Measurements from ENCODE around the gene GAGE10. TPM values are rescaled to one million over a fixed set of nuclear protein-coding genes. Genes with fewer than 3 reads are reported as not detected.

The GAGE10 gene
- total RNA-seq, 1 donor from 2014 or later: not detected

DNA sequence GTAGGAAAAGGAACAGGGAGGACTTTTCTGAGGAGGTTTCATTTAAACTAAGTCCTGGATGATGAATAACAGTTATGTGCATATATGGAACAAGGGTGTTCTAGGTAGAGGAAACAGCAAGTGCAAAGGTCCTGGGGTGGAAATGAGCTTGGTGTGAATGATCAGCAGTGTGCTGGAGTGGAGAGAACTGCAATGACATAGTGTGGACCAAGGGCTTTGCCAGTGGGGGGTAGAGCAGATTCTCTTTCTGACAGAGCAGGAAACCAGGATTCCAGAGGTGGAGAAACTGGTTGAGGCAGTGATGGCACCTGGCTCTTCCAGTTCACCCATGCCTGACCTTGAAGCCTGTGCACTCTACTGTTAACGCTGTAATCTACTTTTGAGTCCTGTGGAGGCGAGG is 32.1 kb upstream of the GAGE10 start:
- Histone ChIP-seq H3K4me2 (peak overlapping the region; percentile 76), H3K27me3 (no peaks in the 10 kb centered on the region), H3K9ac (no peak overlapping the region), H3K4me3 (peak overlapping the region; percentile 62), H3K79me2 (ENCODE audit: low read depth) (peaks cover 47% of the 10 kb centered on the region), H3K27ac (no peak overlapping the region), H4K20me1 (ENCODE audit: low read depth) (peaks cover 29% of the 10 kb centered on the region), H3K4me1 (peaks cover 7% of the 10 kb centered on the region), H2AFZ (replicated peaks) (no peak overlapping the region), H3K36me3 (no peaks in the 10 kb centered on the region), H3F3A (ENCODE audit: low read depth) (peaks cover 7% of the 10 kb centered on the region), H3K9me3 (ENCODE audit: low read depth) (no peaks in the 10 kb centered on the region)
- peaks cover 4% of the 10 kb centered on the region for H3K9me3 Mint-ChIP-seq
- peaks cover 17% of the 10 kb centered on the region for H3K4me1 Mint-ChIP-seq
- H3K36me3 Mint-ChIP-seq: peaks cover 4% of the 10 kb centered on the region
- peak overlapping the region; percentile 79 for H3K4me3 Mint-ChIP-seq
- H3K27ac Mint-ChIP-seq: peak overlapping the region; percentile 54
- no peak for DNase-seq (ENCODE audit: low spot score)
- TF ChIP-seq EZH2phosphoT487 (IDR thresholded peaks at IDR 0.05) (no peak), CTCF (IDR thresholded peaks at IDR 0.05) (no peak), EZH2 (IDR thresholded peaks at IDR 0.05) (no peak)
- H3K27me3 Mint-ChIP-seq (ENCODE audit: insufficient read depth, low read depth): peaks cover 13% of the 10 kb centered on the region

- Histone ChIP-seq H3F3A (ENCODE audit: low read depth) (peaks cover 7% of the 10 kb centered on the region), H3K36me3 (no peaks in the 10 kb centered on the region), H3K9me3 (ENCODE audit: low read depth) (no peaks in the 10 kb centered on the region), H4K20me1 (ENCODE audit: low read depth) (peaks cover 35% of the 10 kb centered on the region), H3K4me3 (no peak overlapping the region), H2AFZ (replicated peaks) (no peak overlapping the region), H3K4me2 (peak overlapping the region; percentile 76), H3K27ac (no peak overlapping the region), H3K27me3 (no peaks in the 10 kb centered on the region), H3K9ac (no peak overlapping the region), H3K4me1 (peaks cover 7% of the 10 kb centered on the region), H3K79me2 (ENCODE audit: low read depth) (peaks cover 50% of the 10 kb centered on the region)
- Mint-ChIP-seq H3K4me1 (peaks cover 17% of the 10 kb centered on the region), H3K4me3 (no peak overlapping the region), H3K27ac (no peak overlapping the region), H3K27me3 (ENCODE audit: insufficient read depth, low read depth) (peaks cover 9% of the 10 kb centered on the region), H3K9me3 (peaks cover 4% of the 10 kb centered on the region), H3K36me3 (peaks cover 4% of the 10 kb centered on the region)
- no peak for DNase-seq (ENCODE audit: low spot score)
- no peak for TF ChIP-seq CTCF (IDR thresholded peaks at IDR 0.05)
These were observed 31.0 kb upstream of the GAGE10 start for GRCh38 chrX:49272421-49272820.

- Histone ChIP-seq H3K4me2 (no peak overlapping the region), H3F3A (ENCODE audit: low read depth) (peaks cover 6% of the 10 kb centered on the region), H3K79me2 (ENCODE audit: low read depth) (peaks cover 50% of the 10 kb centered on the region), H3K9ac (no peak overlapping the region), H3K36me3 (no peaks in the 10 kb centered on the region), H4K20me1 (ENCODE audit: low read depth) (peaks cover 35% of the 10 kb centered on the region), H3K27me3 (no peaks in the 10 kb centered on the region), H3K27ac (no peak overlapping the region), H2AFZ (replicated peaks) (no peak overlapping the region), H3K4me3 (no peak overlapping the region), H3K9me3 (ENCODE audit: low read depth) (no peaks in the 10 kb centered on the region), H3K4me1 (peaks cover 7% of the 10 kb centered on the region)
- H3K27ac Mint-ChIP-seq: no peak overlapping the region
- DNase-seq (ENCODE audit: low spot score): no peak
- no peak overlapping the region for H3K4me3 Mint-ChIP-seq
- H3K36me3 Mint-ChIP-seq: peaks cover 4% of the 10 kb centered on the region
- peaks cover 9% of the 10 kb centered on the region for H3K27me3 Mint-ChIP-seq (ENCODE audit: insufficient read depth, low read depth)
- TF ChIP-seq CTCF (IDR thresholded peaks at IDR 0.05): no peak
- peaks cover 14% of the 10 kb centered on the region for H3K4me1 Mint-ChIP-seq
- H3K9me3 Mint-ChIP-seq: peaks cover 4% of the 10 kb centered on the region
These were observed 30.2 kb upstream of the GAGE10 start for GRCh38 chrX:49273181-49273727.
